Stimulated activated naive B cell treated with anti-CD40 and anti-IgM and Interleukin-4, amounts not matched to agents 10 μg/mL and 1 μg/mL and 100 μg/mL, for 72 hours (primary cell): ENCODE results near the gene TEKTIP1.

Experiments
- ATAC-seq, 2 donors: fragments of 150-1000 bp; cut with Tn5 transposase; replicated peaks; 2 replicates each; pipeline ENCODE4 v1.10.0; 2021; ENCODE audit warnings: moderate library complexity in 1 of 2
- DNase-seq: peaks from one replicate; pipeline ENCODE4 v3.0.0; 2021
- H3K27ac Mint-ChIP-seq: one replicate; pipeline ENCODE4 v1.8.0; 2022; ENCODE audit warnings: mild to moderate bottlenecking, mixed read lengths
- H3K27me3 Mint-ChIP-seq, 2 donors: one replicate each; pipeline ENCODE4 v1.8.0; 2022; ENCODE audit warnings: mixed read lengths in 2 of 2
- H3K36me3 Mint-ChIP-seq, 2 donors: one replicate each; pipeline ENCODE4 v1.8.0; 2022; ENCODE audit warnings: mixed read lengths in 2 of 2, mild to moderate bottlenecking in 1 of 2
- H3K4me1 Mint-ChIP-seq, 2 donors: one replicate each; pipeline ENCODE4 v1.8.0; 2022; ENCODE audit warnings: mixed read lengths in 2 of 2, mild to moderate bottlenecking in 1 of 2
- H3K4me3 Mint-ChIP-seq, 2 donors: one replicate each; pipeline ENCODE4 v1.8.0; 2022; ENCODE audit warnings: mild to moderate bottlenecking in 2 of 2, mixed read lengths in 2 of 2, moderate library complexity in 1 of 2
- H3K9me3 Mint-ChIP-seq, 2 donors: one replicate each; pipeline ENCODE4 v1.8.0; 2022; ENCODE audit warnings: mixed read lengths in 2 of 2, mild to moderate bottlenecking in 1 of 2

TEKTIP1 gene

DNA sequence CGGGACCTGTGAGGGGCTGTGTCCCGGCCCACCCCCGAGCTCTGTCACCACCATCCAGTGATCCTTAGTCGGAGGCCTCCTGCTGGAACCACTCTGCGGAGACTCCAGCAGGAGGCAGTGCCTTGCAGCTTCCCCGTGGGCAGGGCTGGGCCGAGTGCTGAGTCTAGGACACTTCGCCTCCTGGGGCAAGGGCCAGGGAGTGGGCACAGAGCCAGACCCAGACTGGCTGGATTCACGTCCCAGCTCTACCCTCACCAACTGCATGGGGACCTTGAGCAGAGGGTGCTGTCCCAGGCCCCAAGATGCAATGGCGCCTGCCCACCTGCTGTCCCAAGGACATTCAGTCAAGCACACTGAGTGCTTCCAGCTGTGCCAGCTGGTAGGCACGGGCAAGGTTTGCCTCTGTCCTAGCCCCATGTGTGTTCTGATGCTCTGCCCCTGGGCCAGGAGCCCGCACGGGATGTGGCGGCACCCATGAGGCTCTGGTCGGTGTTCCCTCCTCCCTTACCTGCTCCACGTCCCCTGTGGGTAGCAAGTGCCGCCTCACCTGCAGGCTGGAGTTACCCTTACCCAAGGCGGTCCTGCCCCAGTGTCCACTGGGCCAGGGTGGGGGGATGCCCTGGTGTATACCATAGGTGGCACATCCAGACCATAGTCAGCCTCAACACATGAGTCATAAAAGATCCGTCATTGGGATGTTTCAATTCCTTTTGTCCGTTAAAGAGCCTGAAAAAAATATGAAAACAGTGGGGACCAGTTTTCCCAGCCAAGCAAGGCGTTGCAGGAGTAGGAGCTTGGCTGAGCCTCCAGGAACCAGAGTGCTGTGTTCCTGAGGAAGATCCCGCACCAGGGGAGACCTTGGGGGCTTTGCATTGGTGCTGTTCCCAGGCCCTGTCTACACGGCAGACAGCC, 25.5 kb upstream of the TEKTIP1 start:
- Mint-ChIP-seq H3K27ac (peak overlapping the region; percentile 9), H3K4me1 (peaks cover 43 to 76% of the 10 kb centered on the region in 2 donors), H3K36me3 (peaks cover 20 to 24% of the 10 kb centered on the region in 2 donors), H3K9me3 (peaks cover 0 to 2% of the 10 kb centered on the region in 2 donors), H3K4me3 (peak overlapping the region in 1 of 2 donors; percentile 19), H3K27me3 (no peaks in the 10 kb centered on the region)
- DNase-seq (no peak), ATAC-seq (no peak)

DNA sequence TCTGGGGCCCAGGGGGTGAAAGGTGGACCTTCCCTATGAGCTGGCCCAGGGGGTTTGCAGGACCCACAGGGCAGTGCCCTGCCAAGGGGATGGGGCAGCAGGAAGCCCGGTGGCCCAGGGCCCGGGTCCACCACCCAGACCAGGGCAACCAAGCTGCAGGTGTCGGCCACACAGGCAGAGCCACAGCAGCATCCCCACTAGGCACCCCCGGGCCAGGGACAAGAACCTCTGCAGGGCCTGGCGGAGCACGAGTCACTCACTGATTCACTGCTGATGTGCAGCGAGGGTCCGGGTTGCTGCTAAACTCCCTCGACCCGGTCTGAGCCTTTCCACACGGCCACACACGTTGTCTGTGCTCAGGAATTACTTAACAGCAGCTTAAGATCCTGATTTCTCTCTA, 24.0 kb upstream of the TEKTIP1 start:
- H3K36me3 Mint-ChIP-seq: peaks cover 14 to 18% of the 10 kb centered on the region in 2 donors
- peaks cover 0 to 2% of the 10 kb centered on the region in 2 donors for H3K9me3 Mint-ChIP-seq
- no peaks in the 10 kb centered on the region for H3K27me3 Mint-ChIP-seq
- ATAC-seq: no peak
- H3K4me3 Mint-ChIP-seq: no peak overlapping the region
- peaks cover 40 to 66% of the 10 kb centered on the region in 2 donors for H3K4me1 Mint-ChIP-seq
- no peak for DNase-seq
- no peak overlapping the region for H3K27ac Mint-ChIP-seq

DNA sequence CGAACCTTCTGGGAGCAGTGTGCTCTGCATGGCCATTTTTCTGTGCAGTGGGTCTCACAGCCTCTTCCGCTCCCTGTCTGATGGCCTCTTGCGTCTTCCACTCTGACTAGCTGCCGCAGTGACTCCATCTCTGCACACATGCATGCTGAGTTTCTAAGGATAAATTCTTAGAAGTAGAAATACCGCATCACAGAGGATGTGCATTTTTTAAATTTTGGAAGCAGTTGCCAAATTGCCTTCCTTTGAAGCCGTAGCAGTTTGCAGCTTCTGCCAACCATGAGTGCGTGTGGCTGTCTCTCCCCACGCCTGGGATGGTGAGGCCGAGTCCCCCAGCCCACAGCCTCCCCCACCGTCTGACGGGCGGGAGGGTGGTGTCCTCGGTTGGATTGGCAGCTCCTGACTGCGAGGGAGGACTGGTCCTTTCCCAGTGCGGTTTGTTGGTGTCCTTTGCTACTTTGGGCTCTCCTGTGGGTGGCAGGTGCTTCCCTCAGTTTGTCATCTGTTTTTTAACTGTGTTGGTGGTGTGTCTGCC, 23.0 kb upstream of the TEKTIP1 start:
- ATAC-seq (peak in 1 of 2 donors; percentile 15), DNase-seq (no peak)
- Mint-ChIP-seq H3K4me1 (peaks cover 41 to 65% of the 10 kb centered on the region in 2 donors), H3K27ac (peak overlapping the region; percentile 96), H3K4me3 (peak overlapping the region in 1 of 2 donors; percentile 22), H3K27me3 (no peaks in the 10 kb centered on the region), H3K9me3 (peaks cover 0 to 2% of the 10 kb centered on the region in 2 donors), H3K36me3 (peaks cover 12 to 14% of the 10 kb centered on the region in 2 donors)

DNA sequence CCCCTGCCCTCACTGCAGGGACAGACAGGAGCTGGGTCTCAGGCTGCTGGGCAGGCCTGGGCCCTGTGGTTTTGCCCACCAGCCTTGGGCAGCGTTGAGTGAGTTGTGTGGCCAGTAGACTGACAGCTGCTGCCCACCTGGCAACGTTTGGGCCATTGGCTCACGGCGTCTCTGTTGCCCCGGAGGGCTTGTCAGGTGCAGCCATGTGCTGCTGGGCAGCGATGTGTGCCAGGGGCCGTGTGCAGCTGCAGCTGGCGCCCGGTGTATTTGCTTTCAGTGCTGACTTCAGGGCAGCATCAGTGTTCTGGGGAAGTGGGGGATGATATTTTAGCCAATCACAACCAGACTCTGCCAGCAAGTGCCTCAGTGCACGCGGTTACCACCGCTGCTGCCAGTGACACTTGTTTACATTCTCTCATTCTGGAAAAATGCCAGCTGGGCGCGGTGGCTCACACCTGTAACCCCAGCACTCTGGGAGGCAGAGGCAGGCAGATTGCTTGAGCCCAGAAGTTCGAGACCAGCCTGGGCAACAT, 22.2 kb upstream of the TEKTIP1 start:
- H3K27me3 Mint-ChIP-seq: no peaks in the 10 kb centered on the region
- peak overlapping the region; percentile 96 for H3K27ac Mint-ChIP-seq
- peaks cover 0 to 2% of the 10 kb centered on the region in 2 donors for H3K9me3 Mint-ChIP-seq
- H3K36me3 Mint-ChIP-seq: peaks cover 14 to 16% of the 10 kb centered on the region in 2 donors
- peaks cover 44 to 63% of the 10 kb centered on the region in 2 donors for H3K4me1 Mint-ChIP-seq
- peak; percentile 94 to 98 for ATAC-seq
- H3K4me3 Mint-ChIP-seq: peak overlapping the region; percentile 55 to 63
- DNase-seq: peak; percentile 73

DNA sequence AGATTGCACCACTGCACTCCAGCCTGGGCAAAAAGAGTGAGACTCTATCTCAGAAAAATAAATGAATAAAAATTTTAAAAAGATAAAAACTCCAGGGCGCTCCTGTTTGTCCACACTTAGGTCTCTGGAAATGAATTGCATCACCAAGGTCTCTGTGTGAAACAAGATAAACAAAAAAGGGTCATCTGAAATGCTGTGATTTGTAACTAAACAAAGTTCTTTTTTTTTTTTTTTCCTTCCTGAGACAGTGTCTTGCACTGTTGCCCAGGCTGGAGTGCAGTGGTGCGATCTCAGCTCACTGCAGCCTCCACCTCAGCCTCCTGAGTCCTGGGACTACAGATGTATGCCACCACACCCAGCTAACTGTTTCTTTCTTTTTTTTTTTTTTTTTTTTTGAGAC, 21.3 kb upstream of the TEKTIP1 start:
- peaks cover 40 to 59% of the 10 kb centered on the region in 2 donors for H3K4me1 Mint-ChIP-seq

DNA sequence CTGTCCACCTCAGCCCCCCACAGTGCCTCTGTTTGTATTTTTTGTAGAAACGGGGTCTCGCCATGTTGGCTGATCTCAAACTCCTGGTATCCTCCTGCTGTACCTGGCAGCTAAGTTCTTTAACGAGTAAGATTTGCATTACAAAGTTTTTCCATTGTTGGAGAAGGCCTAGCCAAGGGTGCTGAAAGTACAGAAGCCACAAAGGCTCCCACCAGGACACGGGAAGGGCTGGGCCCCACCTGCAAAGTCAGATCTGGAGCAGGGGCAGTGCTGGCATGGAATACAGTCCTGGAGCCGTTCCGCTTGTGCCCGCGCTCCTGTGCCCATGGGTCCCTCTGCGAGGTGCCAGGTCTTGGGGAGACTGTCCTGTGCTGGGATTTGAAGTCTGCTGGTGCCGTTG, 20.7 kb upstream of the TEKTIP1 start:
- Mint-ChIP-seq H3K4me1 (peaks cover 39 to 58% of the 10 kb centered on the region in 2 donors), H3K27ac (no peak overlapping the region), H3K9me3 (peaks cover 0 to 2% of the 10 kb centered on the region in 2 donors), H3K36me3 (peaks cover 17 to 20% of the 10 kb centered on the region in 2 donors), H3K27me3 (no peaks in the 10 kb centered on the region), H3K4me3 (no peak overlapping the region)
- ATAC-seq: no peak
- DNase-seq: no peak

More for the DNA sequence above, 21.3 kb upstream of the TEKTIP1 start:
- H3K9me3 Mint-ChIP-seq: peaks cover 0 to 2% of the 10 kb centered on the region in 2 donors
- no peak overlapping the region for H3K27ac Mint-ChIP-seq
- H3K4me3 Mint-ChIP-seq: no peak overlapping the region
- no peaks in the 10 kb centered on the region for H3K27me3 Mint-ChIP-seq
- peaks cover 17 to 20% of the 10 kb centered on the region in 2 donors for H3K36me3 Mint-ChIP-seq
- ATAC-seq: no peak
- no peak for DNase-seq

DNA sequence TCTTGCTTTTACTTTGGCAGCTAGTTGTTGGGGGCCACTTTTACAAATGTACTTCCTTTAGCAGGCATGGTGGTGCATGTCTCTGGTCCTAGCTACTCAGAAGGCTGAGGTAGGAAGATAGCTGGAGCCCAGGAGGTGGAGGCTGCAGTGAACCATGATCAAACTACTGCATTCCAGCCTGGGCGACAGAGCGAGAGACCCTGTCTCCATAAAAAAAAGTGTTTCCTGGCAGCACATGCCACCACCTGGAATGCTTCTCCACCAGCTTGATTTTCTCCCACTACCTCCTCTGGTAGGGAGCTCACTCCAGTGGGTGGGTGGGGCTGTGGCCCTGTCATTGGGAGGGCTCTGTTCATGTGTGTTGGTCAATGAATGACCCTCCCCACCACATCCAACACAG, 20.3 kb upstream of the TEKTIP1 start:
- Mint-ChIP-seq H3K27me3 (no peaks in the 10 kb centered on the region), H3K9me3 (peaks cover 0 to 2% of the 10 kb centered on the region in 2 donors), H3K4me3 (no peak overlapping the region), H3K36me3 (peaks cover 21 to 24% of the 10 kb centered on the region in 2 donors), H3K27ac (no peak overlapping the region), H3K4me1 (peaks cover 39 to 55% of the 10 kb centered on the region in 2 donors)
- ATAC-seq (no peak), DNase-seq (no peak)

DNA sequence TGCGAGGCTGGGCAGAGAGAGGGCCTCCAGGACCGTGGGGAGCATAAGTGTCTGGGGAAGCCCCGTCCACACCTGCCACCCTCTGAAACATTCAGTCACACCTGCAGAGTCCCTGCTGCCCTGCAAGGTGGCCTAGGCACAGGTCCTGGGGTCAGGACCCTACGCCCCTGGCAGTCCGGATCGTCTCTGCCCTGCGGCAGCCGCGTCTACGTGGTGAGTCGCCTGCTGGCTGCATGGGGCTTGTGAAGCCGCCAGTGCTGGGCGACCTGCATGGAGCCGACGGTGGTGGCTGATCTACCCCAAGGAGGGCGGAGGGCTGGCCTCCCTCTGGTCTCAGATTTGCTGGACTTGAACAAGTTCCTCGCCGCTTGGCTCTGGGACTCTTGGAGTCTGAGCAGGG, 19.8 kb upstream of the TEKTIP1 start:
- H3K36me3 Mint-ChIP-seq: peaks cover 25 to 28% of the 10 kb centered on the region in 2 donors
- H3K27ac Mint-ChIP-seq: no peak overlapping the region
- no peak overlapping the region for H3K4me3 Mint-ChIP-seq
- H3K27me3 Mint-ChIP-seq: no peaks in the 10 kb centered on the region
- peaks cover 35 to 50% of the 10 kb centered on the region in 2 donors for H3K4me1 Mint-ChIP-seq
- DNase-seq (no peak), ATAC-seq (no peak)
- peaks cover 0 to 2% of the 10 kb centered on the region in 2 donors for H3K9me3 Mint-ChIP-seq

DNA sequence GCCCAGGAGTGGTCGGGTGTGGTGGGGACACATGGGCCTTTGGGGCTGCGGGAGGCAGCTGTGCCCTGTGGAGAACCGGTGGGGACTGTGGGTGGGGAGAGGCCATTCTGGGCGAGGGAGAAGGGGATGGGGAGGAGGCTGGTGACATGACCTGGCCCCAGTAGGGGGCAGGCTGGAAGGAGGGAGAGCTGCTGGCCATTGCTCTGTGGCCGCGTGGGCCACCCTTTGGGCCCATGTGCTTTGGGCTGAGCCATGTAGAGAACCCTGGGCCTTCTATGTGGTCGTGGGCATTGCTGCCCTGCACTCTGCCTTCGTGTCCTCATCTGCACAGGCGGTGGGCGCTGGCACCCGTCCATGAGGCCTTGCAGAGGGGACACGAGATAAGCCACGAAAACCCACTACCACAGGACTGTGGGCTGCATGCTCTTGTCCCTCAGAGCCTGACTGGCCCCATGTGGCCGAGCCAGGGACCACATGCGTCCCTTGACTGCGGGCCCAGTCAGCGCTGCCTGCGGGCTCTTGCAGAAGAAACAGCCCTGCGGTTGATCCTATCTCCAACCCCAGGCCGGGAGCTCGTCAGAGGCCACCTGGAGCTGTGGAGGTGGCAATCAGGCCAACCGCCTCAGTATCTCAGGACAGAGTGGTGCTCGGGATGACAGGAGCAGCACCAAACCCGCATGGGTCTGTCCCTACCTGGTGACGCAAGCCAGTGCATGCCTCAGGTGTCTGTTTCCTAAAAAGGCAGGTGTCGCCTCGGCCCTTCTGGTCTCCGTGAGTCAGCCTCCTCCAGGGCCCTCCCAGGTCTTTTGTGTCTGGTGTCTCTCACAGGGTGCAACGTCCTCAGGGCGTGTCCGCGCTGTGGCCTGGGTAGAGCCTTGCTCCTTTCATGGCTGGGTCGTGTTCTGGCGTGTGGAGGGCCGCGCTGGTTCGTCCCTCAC, 18.5 kb upstream of the TEKTIP1 start:
- Mint-ChIP-seq H3K27ac (peak overlapping the region; percentile 83), H3K36me3 (peaks cover 32 to 35% of the 10 kb centered on the region in 2 donors)
- ATAC-seq: no peak

DNA sequence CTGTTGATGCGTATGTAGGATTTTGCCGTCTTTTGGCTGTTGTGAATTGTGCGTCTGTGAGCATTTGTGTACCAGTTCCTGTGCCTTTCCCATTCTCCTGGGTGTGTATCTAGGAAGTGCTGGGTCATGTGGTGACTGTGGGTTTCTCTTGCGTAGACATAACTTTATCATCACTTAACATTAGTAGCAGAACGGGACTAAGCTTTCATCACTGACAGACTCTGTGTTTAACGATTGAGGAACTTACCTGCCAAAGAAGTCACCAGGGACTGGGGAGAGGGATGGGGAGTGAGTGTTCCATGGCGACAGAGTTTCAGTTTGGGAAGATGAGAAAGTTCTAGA, 17.9 kb upstream of the TEKTIP1 start:
- no peak for DNase-seq
- ATAC-seq: no peak
- Mint-ChIP-seq H3K27me3 (no peaks in the 10 kb centered on the region), H3K36me3 (peaks cover 34 to 35% of the 10 kb centered on the region in 2 donors), H3K27ac (no peak overlapping the region), H3K4me3 (no peak overlapping the region), H3K9me3 (peaks cover 0 to 2% of the 10 kb centered on the region in 2 donors), H3K4me1 (peaks cover 26 to 32% of the 10 kb centered on the region in 2 donors)

More for the DNA sequence above, 18.5 kb upstream of the TEKTIP1 start:
- H3K4me1 Mint-ChIP-seq: peaks cover 29 to 38% of the 10 kb centered on the region in 2 donors
- H3K4me3 Mint-ChIP-seq: no peak overlapping the region
- DNase-seq: no peak
- peaks cover 0 to 2% of the 10 kb centered on the region in 2 donors for H3K9me3 Mint-ChIP-seq
- H3K27me3 Mint-ChIP-seq: no peaks in the 10 kb centered on the region

DNA sequence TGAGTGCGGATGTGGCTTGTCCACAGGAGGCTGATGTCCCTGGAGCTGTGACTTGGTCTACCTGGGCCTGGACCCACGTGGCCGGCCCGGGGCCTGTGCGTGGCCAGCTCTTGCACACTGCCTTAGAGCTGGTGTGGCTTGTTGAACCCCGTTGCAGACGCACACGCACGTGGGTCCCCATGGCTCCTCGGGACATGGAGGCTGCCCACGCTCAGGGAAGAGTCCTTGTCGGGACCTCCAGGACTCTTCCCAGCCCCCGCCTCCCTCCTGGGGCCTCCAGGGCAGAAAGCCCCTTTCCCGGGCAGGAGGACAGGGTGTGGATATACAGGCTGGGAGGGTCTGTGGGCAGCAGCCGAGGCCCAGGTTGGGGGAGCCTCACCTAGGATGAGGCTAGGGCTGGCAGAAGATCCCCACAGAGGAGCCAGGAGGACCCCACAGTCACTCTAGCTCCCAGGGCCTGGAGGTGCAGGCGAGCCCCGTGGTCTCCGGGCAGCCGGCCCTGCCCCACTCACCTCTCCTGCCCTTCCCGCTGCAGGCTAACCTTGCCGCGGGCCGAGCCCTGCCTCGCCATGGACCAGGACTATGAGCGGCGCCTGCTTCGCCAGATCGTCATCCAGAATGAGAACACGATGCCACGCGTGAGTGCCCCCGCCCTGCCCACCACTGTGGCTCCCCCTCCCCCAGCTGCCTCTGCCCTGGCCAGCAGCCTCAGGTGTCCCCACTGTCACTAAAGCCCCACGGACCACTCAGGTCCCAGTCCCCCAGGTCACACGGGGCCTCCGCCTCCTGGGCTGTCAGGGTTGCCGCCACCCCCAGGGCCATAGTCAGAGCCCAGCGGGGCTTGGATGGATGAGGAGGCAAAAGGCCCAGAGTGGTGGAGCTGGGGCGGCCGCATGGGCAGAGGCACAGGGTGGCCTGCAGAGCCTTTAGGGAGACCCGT, 16.3 kb upstream of the TEKTIP1 start:
- Mint-ChIP-seq H3K36me3 (peaks cover 35 to 36% of the 10 kb centered on the region in 2 donors), H3K9me3 (no peaks in the 10 kb centered on the region), H3K27me3 (no peaks in the 10 kb centered on the region), H3K4me3 (no peak overlapping the region), H3K27ac (no peak overlapping the region), H3K4me1 (peaks cover 17 to 19% of the 10 kb centered on the region in 2 donors)
- DNase-seq (no peak), ATAC-seq (no peak)

DNA sequence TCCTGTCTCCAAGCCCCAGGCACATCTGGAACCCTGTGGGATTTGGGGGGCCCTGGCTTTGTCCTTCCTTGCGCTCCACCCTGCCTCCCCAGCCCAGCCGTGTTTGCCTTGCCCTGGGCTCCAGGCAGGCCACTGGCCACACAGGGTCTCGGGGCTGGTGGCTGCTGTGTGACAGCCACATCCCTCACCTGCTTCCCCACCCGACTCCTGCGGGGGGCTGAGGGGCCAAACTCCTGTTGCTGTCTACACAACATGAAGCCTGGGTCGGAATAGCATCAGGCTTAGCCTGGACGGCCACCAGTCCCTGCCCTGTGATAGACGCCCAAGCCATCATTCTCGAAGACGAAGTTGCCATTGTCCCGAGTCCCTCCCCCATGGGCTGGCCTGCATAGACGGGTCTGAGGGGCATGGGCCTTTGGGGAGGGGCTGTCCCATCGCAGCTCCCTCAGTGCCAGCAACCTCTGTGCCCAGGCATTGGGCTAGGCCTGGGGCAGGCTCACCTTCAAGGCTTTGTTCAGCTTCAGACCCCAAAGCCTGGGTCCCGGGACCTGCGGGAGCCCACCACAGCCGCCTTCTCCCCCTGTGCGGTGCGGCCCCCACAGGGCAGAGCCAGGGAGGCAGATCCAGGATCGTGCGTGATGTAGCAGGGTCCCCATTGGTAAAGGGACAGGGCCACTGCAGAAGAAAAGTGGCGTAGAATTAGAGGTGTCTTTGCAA, 15.5 kb upstream of the TEKTIP1 start:
- H3K4me1 Mint-ChIP-seq: peaks cover 16 to 19% of the 10 kb centered on the region in 2 donors
- DNase-seq (no peak), ATAC-seq (no peak)
- no peaks in the 10 kb centered on the region for H3K9me3 Mint-ChIP-seq
- H3K27ac Mint-ChIP-seq: no peak overlapping the region
- H3K36me3 Mint-ChIP-seq: peaks cover 35 to 36% of the 10 kb centered on the region in 2 donors
- no peak overlapping the region for H3K4me3 Mint-ChIP-seq
- no peaks in the 10 kb centered on the region for H3K27me3 Mint-ChIP-seq
